Ecto neural progenitor cell (in vitro differentiated cells): Measurements from ENCODE around the gene ZNF341.
A peak's percentile ranks its signal among the peaks of the same experiment; 100 is the strongest.

Experiments used
- DNase-seq: peaks from one replicate; pipeline ENCODE4 v3.0.0-alpha.2; 2018; ENCODE audit warnings: low spot score

The ZNF341 gene

DNA sequence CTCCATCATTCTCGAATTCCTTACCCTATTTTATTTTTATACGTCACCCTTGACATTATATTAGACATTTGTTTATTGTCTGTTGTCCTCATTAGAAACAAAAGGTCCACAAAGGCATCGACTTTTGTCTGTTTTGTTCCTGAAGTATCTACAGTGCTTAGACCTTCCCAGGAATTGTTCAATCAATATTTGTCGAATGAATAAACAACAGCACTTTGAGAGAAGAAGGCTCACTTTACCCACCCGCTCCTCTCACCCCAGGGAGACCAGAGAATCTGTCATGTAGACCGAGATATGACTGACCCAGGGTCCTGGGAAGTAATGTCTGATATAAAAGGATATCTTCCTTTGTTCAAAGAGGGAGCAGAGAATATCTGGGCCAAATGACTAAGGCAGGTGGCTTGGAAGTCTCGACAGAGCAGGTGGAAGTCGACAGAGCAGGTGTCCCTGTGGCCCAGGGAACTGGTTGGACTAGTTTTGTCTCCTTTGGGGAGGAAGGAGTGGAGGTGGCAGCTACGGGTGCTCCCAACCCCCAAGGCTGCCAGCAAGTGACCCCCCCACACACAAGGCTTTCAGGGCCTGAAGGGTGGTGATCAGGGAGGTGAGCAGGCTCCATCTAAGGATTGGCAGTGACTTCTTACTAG, 64.6 kb downstream of the ZNF341 start:
- DNase-seq, result no peak

DNA sequence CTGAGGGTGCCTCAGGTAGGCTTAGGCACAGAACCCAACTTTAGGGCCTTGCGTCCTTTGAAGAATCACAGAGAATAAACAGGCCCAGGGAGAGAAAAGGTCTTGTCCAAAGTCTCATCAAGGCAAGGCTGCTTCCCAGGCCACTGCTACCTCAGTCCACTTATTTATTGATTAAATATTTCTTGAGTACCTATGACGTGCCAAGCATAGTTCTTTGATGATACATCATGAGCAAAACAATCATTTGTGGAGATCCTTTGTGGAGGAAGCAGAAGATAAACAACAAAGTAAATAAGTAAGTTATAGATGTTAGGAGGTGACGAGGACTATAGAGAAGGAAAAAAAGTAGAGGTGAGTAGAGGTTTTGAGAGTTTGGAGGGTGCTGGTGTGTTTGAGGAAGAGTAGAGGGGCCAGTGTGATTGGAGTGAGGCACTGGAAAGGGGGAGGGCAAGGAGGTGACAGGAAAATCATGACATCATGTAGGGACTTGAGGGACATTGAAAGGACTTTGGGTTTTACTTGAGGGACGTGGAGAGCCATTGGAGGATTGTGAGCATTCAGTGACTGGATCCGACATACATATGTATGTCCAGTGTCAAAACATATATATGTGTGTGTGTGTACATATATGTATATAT, 65.2 kb downstream of the ZNF341 start:
- no peak for DNase-seq

DNA sequence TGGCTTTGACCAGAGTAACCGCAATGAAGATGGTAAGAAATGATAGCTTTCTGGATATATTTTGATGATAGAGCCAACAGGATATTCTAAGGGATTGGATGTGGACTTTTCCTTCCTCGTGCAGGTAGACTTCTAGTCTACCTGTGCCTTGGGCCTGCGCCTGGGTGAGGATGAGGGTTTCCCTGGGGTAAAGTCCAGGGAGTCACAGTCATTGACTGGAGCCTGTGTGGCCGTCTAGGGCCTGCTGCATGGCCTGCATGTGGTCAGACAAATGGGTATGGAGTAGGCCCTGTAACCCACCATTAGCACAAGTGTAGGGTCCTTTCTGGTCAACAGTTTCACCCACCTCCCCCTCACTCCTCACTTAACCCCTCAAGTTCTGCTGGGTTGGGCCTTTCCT, 66.6 kb downstream of the ZNF341 start:
- DNase-seq, result no peak

DNA sequence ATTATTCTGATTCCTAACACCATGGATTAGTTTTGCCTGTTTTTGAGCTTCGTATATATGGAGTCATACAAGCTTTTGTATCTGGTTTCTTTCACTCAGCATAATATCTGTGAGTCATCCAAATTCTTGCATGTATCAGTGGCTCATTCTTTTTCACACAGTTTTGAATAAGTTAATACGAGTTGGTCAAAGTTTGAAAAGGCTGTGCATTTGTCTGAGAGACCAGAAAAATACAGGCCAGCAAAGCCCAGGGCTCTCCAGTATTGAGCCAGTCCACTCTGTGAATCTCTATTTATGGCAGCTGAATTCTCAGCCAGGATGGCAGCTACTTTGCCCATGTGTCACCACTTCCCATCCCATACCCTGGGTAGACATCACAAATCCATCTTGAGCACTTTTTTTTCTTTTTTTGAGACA, 72.1 kb downstream of the ZNF341 start:
- DNase-seq, result no peak

DNA sequence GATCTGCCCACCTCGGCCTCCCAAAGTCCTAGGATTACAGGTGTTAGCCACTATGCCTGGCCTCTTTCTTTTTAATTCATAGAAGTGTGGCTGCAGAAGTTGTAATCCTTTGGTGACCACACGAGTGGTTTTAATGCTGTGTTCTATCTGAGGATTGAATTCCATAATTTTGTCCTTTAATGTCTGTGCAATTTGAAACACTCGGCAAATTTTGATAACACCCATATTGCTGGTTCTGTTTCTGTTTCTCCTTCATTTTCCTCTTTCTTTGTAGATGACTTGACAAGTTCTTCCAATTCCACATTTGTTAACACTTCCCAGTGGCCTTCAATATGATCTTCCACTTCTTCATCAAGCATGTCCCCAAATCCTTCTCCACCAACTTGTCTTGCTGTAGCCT, 76.6 kb downstream of the ZNF341 start:
- DNase-seq, result no peak

DNA sequence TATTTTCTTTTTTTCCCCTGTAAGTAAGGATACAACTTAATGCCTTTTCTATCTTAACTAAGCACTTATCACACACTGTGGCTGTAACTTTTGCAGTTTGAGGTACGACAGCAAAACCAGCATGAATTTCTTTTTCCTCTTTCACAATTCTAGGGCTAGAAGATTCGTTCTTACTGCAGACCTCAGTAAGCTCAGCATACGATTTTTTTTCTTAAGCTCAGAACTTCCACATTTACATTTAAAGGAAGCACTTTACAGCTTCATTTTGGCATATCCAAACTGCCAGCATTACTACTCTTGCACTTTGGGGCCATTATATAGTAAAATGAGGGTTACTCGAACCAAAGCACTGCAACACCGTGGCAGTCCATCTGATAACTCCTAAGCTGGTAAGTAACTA, 78.5 kb downstream of the ZNF341 start:
- DNase-seq, result no peak

DNA sequence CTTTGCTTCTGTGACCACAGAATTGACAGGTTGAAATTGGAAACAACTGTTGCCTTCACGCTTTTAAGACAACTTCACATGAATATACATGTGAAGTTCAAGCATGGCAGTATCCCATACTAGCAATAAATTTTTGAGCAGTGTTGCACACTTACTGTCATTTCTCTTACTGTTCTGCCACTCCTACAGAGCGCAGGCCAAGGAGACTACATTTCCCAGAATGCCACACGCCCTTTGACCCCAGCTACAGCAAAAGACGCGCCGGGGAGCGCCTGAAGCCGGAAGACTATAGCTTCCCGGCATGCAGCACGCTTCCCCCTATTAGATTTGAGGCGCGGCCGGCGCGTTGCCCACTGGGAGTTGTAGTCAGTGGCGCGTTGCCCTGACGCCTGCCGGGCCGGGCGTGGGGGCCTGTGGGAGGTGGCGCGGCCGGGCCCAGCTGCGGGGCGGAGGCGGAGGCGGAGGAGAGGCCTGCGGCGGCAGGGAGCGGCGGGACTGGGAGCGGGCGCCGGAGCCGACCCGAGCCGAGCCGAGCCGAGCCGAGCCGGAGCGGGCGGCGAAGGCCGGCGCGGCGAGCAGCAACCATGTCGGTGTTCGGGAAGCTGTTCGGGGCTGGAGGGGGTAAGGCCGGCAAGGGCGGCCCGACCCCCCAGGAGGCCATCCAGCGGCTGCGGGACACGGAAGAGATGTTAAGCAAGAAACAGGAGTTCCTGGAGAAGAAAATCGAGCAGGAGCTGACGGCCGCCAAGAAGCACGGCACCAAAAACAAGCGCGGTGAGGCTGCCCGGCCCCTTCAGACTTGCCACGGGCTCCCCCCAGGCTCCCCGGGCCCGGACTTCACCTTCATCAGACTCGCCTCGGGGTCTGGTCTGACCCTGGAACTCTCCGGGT, 79.3 kb downstream of the ZNF341 start, which contains the start of gene CHMP4B:
TSS of gene CHMP4B (plus strand) at position 464 of the 891 bp plus-strand sequence. CDS start at position 585, 121 bp downstream.
- DNase-seq, result peak; percentile 99

DNA sequence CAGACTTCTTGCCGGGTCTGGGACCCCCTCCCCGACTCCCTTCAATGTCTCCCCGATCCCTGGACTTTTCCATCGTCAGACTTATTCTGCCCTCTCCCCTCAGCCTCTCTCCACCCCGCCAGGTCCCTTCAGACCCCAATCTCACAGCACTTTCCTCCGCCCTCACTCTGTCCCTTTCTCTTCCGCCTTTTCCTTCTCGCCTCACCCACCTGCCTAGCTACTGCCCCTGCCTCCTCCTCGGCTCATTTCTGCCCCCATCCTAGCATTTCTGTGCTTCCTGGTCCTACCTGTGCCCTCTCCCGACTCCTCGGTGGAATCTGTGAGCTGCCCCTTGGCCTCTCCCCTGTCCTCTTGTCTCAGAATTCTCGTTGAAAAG, 80.0 kb downstream of the ZNF341 start:
- no peak for DNase-seq

DNA sequence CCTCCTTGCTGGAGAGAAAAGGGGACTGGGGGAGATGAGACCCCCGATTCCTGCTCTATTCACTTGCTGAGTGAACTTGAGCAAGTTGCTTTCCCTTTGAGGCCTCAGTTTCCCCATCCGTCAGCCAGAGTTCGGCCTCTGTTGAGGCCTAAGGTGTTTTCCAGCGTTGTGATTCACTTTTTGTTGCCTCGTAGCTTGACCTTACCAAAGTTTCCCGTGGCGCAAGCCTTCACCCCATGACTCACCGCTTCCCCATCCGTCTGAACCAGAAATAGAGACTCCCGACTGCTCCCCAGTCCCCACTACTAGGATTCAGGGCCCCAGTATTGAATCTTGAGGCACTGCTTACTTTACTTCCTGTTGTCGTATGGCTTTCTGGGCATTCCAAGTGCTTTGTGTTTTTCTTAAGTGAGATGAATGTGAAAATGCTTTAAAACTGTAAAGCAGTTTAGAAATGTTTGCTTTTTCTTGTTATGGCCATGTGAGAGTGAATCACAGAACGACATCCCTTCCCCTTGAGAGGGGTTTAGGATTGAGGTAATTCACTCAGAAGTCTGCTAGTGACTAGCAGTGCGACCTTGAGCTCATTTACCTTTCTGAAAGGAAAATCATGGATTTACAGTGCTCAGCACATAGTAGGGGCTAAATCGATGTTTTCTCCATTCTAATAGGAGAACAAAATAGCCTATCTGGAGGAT, 80.5 kb downstream of the ZNF341 start:
- no peak for DNase-seq

DNA sequence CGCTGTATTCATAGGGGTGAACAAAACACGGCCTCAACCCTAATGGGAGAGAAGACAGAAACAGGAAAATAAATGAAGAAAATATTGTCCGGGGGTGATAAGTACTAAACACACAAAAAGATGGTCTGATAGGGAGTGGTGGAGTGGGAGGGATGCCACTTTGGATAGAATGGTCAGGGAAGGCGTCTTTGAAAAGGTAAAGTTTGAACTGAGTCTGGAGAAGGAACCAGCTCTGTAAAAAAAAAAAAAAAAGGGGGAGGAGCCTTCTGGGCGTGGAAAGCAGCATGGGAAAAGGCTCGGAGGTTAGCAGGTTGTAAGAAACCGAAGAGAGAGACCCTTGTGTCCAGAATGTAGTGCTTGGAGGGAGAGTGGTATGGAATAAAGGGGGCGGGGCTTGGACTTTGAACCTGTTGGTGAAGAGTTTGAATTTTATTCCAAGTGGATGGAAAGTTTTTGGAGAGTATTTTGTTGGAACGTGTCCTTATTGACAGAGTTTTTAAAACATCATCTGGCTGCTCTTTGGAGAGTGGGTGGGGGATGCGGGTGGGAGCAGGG, 81.2 kb downstream of the ZNF341 start:
- no peak for DNase-seq

DNA sequence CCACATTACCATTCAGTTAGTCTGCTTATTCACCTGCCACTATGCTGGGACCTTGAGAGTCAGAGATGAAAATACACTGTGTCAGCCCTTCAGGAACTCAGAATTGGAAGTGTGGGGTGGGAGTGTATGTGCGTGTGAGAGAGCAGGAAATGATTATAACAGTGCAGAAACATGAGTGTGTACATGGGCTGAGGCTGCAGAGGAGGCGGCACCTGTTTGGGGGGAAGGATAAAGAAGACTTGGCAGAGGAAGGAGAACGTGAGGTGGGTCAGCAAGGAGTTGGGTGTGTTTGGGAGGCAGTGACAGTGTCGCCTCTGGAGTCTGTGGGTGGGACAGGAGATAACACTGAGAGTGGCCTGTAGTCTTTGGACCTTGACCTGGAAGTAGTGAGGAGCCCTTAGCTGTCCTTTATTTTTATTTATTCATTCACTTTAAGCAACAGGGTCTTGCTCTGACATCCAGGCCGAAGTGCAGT, 82.5 kb downstream of the ZNF341 start:
- no peak for DNase-seq

DNA sequence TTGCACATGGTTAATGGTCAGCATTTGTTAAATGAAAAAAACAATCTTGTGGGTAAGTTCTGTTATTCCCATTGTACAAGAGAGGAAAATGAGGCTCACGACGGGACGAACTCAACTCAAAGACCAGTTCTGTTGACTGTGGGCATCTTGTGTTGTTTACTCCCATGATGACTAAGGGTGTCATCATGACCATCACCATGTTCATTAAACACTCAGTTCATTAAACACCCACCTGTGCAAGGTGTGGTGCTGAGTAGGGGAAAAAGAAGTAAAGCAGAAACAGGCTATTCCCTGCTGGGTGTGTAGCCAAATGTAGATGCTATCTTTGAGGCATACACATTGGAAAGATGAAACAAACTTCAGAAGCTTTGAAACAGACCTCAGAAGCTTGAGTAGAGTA, 83.9 kb downstream of the ZNF341 start:
- no peak for DNase-seq

DNA sequence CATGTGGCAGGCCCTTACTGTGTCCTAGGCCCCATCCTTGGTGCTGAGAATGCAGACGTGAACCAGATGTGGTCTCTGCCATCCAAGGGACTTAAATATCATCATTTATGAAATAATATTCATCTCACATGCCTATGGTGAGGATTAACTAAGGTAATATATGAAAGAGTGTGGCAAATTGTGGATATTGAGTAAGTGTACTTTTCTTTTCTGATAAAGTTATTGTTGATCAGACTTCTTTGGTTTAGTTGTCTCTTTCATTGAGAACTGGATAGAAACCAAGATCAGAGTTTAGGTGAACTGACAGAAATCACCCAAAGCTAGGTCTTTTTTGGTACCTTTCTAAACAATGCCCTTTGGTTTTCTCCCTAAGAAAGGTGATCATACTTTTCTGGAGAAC, 84.4 kb downstream of the ZNF341 start:
- no peak for DNase-seq

DNA sequence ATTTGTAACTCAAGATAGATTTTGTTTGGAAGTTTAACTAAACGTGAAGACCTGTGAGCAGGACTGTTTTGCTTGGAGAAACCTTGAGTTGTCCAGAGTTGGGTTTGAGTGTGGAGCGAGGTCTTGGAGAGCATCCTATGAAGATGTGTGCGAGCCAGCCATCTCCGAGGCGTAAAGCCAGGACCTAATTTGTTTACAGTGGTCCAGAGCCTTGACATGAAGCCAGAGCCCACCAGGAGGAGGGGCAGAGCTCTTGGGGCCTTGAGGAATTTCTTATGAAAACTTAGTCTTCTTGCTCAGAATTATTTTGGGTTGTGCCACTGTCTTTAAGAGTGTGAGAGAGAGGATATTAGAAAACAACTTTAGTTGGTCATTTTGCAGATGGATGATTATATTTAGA, 85.6 kb downstream of the ZNF341 start:
- DNase-seq, result no peak

DNA sequence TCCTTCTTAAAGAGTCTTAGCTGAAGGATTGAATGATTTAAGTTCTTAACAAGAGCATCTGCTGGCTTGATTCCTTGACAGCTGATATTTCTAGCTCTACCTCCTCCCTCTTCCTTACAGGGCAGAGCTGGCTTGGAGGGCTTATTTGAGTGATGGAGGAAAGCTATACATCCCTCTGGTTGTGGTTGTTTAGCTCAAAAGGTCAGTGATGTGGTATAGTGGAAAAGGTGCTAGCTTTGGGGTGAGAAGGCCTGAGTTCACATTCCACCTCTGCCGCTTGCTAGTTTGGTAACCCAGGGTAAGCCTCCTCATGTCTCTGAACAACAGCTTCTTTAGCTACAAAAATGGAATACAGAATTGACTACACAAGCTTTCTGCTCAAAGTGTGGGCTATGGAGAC, 87.7 kb downstream of the ZNF341 start:
- no peak for DNase-seq

DNA sequence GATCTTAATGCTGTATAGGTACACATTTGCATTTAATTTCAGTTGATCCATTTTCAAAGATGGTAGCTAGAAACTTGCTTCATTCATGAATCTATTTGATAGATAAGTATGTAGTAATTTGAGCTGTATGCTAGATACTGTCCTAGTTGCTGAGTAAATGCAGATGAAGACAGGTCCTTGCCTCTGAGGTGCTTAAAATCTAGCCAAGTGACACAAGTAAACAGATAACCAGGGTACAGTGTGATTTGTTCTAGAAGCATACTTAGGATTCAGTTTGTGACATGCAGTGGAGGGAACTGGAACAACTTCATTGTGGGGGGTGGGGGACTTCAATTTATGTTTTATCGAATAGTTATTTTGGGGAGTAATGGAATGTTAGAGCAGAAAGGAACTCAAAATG, 88.6 kb downstream of the ZNF341 start:
- DNase-seq, result no peak

DNA sequence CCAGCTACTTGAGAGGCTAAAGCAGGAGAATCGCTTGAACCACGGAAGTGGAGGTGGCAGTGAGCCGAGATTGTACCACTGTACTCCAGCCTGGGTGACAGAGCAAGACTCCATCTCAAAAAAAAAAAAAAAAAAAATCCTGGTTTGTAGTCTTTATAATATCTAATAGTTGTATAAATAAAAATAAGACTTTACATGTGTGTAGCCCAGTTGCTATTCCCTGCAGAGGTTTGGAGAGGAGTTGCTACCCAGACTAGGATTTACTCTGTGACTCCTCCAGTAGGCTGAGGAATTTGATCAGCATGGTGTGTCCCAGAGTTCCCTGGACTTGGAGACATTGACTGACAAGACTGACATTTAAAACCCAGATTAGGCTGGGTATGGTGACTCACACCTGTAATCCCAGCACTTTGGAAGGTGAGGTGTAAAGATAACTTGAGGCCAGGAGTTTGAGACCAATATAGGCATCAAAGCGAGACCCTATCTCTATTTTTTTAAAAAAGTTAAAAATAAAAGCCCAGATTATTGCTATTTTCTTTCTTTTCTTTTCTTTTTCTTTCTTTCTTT, 89.6 kb downstream of the ZNF341 start:
- DNase-seq, result no peak

DNA sequence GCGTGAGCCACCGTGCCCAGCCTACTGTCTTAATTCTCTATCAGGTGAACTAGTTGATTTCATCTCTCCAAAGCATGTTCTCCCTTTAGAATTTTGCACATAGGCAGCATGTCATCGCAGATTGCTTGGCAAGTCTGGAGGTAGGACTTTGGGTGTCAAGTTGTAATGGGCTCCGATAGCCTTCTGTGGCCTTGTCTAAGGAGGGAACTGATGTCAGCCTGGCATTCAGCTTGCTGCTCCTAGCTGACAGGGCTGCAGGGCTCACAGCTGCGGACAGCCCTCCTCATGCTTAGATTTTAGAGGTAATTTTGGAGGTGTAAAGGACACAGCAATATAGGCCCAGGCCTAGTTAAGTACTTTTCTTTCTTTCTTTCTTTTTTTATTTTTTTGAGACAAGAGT, 90.6 kb downstream of the ZNF341 start:
- DNase-seq, result no peak

DNA sequence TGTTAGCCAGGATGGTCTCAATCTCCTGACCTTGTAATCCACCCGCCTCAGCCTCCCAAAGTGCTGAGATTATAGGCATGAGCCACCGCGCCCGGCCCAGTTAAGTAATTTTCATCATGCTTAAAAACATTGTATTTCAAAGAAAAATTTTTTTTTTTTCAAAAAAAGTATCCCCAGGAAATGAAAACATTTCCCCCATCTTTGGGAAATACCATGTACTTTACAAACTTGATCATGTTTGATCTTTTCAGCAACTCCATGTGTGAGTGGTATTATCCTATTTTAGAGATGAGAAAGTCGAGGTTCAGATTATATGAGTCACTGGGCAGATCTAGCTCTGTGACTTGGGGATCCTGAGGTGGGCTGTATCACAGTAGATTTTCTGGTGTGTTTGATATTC, 91.2 kb downstream of the ZNF341 start:
- DNase-seq, result no peak

DNA sequence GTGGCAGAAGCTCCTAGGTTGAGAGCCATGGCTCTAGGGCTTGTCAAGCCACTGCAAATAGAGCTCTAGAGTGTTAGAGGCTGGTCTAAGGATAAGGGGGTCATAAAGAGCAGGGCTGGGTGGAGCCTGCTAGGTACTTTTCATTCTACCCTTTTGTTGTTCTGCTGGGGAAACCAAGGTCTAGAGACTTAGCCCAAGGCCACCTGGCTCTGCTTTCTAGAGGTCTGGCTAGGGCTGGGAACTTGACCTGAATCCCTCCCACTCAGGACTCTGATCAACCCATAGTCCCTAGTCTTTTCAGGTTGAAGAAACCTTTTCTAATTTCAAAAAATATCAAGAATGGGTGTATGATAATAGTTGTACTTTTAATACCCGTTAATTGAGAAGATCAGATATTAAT, 93.1 kb downstream of the ZNF341 start:
- DNase-seq, result no peak
